ENCODE data around the gene ZNF618.

Gene ZNF618, protein sequence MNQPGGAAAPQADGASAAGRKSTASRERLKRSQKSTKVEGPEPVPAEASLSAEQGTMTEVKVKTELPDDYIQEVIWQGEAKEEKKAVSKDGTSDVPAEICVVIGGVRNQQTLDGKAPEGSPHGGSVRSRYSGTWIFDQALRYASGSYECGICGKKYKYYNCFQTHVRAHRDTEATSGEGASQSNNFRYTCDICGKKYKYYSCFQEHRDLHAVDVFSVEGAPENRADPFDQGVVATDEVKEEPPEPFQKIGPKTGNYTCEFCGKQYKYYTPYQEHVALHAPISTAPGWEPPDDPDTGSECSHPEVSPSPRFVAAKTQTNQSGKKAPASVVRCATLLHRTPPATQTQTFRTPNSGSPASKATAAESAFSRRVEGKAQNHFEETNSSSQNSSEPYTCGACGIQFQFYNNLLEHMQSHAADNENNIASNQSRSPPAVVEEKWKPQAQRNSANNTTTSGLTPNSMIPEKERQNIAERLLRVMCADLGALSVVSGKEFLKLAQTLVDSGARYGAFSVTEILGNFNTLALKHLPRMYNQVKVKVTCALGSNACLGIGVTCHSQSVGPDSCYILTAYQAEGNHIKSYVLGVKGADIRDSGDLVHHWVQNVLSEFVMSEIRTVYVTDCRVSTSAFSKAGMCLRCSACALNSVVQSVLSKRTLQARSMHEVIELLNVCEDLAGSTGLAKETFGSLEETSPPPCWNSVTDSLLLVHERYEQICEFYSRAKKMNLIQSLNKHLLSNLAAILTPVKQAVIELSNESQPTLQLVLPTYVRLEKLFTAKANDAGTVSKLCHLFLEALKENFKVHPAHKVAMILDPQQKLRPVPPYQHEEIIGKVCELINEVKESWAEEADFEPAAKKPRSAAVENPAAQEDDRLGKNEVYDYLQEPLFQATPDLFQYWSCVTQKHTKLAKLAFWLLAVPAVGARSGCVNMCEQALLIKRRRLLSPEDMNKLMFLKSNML

DNA sequence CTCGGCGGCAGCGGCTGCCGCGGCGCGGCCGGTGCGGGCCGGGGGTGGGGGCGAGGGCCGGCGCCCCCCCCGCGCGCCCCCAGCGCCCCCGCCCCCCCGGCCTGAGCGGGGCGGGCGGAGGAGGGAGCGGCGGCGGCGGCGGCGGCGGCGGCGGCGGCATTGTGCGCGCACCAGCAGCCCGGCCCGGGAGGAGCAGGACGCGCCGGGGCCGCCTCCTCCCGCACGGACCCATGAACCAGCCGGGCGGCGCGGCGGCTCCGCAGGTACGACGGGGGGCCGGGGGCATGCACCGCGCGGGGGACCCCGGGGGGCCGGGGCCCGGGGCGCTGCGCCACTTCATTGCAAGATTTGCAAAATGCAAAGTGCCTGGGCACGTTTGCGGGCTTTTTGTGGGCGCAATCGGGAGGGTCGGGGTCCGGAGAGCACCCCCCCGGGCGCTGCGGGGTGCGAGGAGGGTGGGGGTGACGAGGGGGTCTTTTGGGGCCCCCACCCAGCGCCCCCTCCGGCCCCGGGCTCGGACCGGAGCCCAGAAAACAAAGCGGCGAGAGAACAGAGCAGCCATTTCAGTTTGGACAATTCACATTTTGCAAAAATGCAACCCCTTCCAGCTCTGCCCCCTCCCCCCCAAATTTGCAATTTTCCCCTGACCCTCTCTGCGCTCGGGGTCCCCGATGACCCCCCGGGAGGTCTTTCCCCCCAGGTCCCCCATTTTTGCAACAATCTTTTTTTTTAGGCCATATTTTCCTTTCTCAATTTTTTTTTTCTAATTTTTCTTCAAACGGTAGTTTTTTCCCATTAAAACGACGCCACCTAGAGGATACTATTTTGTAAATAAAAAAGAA is at the start of gene ZNF618:
ZNF618 (plus strand) TSS at position 159 of the 842 bp plus-strand sequence; CDS start at position 231, 72 bp downstream.
- ChIA-PET CTCF (interaction anchor here (0.6 to 2.4 kb wide), 24 partner anchors 10 to 208 kb away, joined by 3 to 12 read pairs (median 4); no protein-coding TSS in a partner anchor), POLR2A (no interaction called here)
- peak within 1 kb of the TSS; percentile 68 for H3K4me3 ChIP-seq (ENCODE audit: low read depth, low read length)
- no peak for DNase-seq (ENCODE audit: low read depth, low spot score)
- TF ChIP-seq, protein P1, sequence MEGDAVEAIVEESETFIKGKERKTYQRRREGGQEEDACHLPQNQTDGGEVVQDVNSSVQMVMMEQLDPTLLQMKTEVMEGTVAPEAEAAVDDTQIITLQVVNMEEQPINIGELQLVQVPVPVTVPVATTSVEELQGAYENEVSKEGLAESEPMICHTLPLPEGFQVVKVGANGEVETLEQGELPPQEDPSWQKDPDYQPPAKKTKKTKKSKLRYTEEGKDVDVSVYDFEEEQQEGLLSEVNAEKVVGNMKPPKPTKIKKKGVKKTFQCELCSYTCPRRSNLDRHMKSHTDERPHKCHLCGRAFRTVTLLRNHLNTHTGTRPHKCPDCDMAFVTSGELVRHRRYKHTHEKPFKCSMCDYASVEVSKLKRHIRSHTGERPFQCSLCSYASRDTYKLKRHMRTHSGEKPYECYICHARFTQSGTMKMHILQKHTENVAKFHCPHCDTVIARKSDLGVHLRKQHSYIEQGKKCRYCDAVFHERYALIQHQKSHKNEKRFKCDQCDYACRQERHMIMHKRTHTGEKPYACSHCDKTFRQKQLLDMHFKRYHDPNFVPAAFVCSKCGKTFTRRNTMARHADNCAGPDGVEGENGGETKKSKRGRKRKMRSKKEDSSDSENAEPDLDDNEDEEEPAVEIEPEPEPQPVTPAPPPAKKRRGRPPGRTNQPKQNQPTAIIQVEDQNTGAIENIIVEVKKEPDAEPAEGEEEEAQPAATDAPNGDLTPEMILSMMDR (IDR thresholded peaks at IDR 0.05; ENCODE audit: insufficient read depth, low read length, missing control alignments) = no peak

DNA sequence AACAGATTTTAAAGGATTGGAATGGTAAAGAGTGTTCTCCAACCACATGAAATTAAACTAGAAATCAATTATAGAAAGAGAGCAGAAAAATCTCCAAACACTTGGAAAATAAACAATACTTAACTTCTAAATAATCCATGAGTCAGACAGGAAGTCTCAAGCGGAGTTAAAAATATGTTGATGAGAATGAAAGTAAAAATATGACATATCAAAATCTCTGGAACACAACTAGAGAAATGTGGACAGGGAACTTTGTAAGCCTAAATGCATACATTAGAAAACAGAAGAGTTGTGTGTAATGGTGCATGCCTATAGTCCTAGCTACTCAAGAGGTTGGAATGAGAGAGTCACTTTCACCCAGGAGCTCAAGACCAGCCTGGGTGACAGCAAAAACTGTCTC is 47.9 kb upstream of the ZNF618 start:
- no peak overlapping the region for H3K4me3 ChIP-seq (ENCODE audit: low read depth, low read length)
- ChIA-PET POLR2A (no interaction called here), CTCF (interaction anchor here (1.1 kb wide), 1 partner anchor 20 kb away, joined by 6 read pairs; no protein-coding TSS in a partner anchor)
- TF ChIP-seq, protein P1 (IDR thresholded peaks at IDR 0.05; ENCODE audit: insufficient read depth, low read length, missing control alignments) = no peak
- DNase-seq (ENCODE audit: low read depth, low spot score) = no peak

DNA sequence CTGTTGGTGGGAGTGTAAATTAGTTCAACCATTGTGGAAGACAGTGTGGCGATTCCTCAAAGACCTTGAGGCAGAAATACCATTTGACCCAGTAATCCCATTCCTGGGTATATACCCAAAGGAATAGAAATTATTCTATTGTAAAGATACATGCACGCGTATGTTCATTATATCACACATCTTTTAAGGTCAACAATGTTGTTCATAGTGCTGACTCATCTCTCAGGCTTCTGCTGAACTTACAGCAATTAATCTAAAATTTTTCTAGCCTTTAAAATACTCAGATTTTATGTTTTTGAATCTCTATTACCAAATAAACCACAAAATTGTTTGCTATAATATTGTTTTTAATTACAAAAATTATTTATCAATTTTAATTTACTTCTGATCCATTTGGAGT is 38.8 kb upstream of the ZNF618 start:
- H3K4me3 ChIP-seq (ENCODE audit: low read depth, low read length) = no peak overlapping the region
- CTCF ChIA-PET = no interaction called here
- POLR2A ChIA-PET = no interaction called here
- DNase-seq (ENCODE audit: low read depth, low spot score) = no peak
- TF ChIP-seq, protein P1 (IDR thresholded peaks at IDR 0.05; ENCODE audit: insufficient read depth, low read length, missing control alignments) = no peak

DNA sequence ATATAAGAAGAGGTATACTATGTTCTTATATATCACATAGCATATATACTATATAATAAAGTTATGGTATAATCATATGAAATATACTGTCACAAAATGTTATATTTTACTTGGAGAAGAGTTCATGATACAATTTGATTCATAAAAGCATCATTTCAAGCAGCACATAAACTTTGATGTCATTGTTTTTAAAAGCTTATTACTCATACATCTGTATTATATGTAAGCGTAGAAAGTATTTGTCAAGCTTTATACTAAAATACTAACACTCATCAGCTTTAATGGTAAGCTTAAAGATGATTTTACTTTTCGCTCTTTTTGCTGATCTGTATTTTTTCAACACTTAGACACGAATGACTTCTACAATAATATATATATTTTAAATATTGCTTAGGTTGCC is 34.0 kb upstream of the ZNF618 start:
- ChIA-PET CTCF (interaction anchor here (1.5 to 2.5 kb wide), 2 partner anchors 11 to 35 kb away, joined by 6 read pairs; no protein-coding TSS in a partner anchor), POLR2A (no interaction called here)
- no peak overlapping the region for H3K4me3 ChIP-seq (ENCODE audit: low read depth, low read length)
- no peak for DNase-seq (ENCODE audit: low read depth, low spot score)
- TF ChIP-seq, protein P1 (IDR thresholded peaks at IDR 0.05; ENCODE audit: insufficient read depth, low read length, missing control alignments) = no peak

DNA sequence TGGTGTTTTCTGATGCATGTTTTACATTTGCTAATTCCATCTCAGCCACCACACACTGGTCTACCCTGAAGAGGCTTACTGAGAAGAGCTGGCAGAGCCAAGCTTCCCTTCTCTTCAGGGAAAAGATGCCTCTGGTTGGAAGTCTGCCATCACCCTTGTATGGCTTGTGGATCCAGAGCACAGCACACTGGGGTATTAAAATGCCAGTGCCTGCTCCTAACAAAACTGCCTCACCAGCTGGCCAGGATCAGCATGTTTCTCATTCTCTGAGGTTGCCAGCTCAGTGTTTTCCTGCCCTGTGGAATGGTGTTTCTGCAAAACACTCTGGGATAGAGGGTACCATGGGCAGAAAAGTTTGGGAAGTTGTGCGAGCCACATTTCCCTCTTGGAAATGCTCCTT is 31.6 kb upstream of the ZNF618 start:
- TF ChIP-seq, protein P1 (IDR thresholded peaks at IDR 0.05; ENCODE audit: insufficient read depth, low read length, missing control alignments) = no peak
- DNase-seq (ENCODE audit: low read depth, low spot score) = no peak
- ChIA-PET CTCF (interaction anchor here (1.0 kb wide), 1 partner anchor 591 kb away, joined by 3 read pairs; no protein-coding TSS in a partner anchor), POLR2A (no interaction called here)
- no peak overlapping the region for H3K4me3 ChIP-seq (ENCODE audit: low read depth, low read length)
